Measurements from ENCODE around the gene SMIM13.

- no peak for TF ChIP-seq POLR2A (IDR thresholded peaks at IDR 0.05; ENCODE audit: low read depth, low read length)
- TF ChIP-seq POLR2AphosphoS5 (IDR thresholded peaks at IDR 0.05; ENCODE audit: low read depth, low read length) = no peak
- no peak for TF ChIP-seq TAF1 (IDR thresholded peaks at IDR 0.05; ENCODE audit: low read depth, low read length)
- TF ChIP-seq POU2F2 (IDR thresholded peaks at IDR 0.05; ENCODE audit: low read depth, low read length) = no peak
- no peak for TF ChIP-seq PAX5 (IDR thresholded peaks at IDR 0.05; ENCODE audit: insufficient read depth, low read length, severe bottlenecking)
- TF ChIP-seq SPI1 (IDR thresholded peaks at IDR 0.05; ENCODE audit: low read depth, low read length) = no peak
Observed at GRCh38 chr6:11120271-11121005, 26.8 kb downstream of the SMIM13 start.

Data from GM12891 (cell line).